CD4-positive, alpha-beta T cell (primary cell): ENCODE results near the gene DES. TPM values are rescaled to one million over a fixed set of nuclear protein-coding genes. Genes with fewer than 3 reads are reported as not detected.

ENCODE experiments used
- ATAC-seq: fragments of 200-7000 bp; cut with Tn5 transposase; one replicate; pipeline ENCODE4 v1.10.0; 2022; ENCODE audit warnings: mild to moderate bottlenecking; ENCODE audit not compliant: poor library complexity
- CTCF ChIA-PET: fragments of 350-600 bp; sonication (Branson Sonifier 250); formaldehyde crosslinking; loops from one replicate; lab custom pipeline; 2021; ENCODE audit warnings: antibody characterized with exemption, inconsistent platforms; lab: Charles Lee
- POLR2A ChIA-PET: fragments of 350-600 bp; sonication (Branson Sonifier 250); formaldehyde crosslinking; loops from one replicate; lab custom pipeline; 2021; ENCODE audit warnings: antibody characterized with exemption, inconsistent platforms; lab: Charles Lee
- DNase-seq, 14 experiments: peaks; one replicate each; pipeline ENCODE4 v3.0.0-alpha.2; 2013 to 2020; ENCODE audit warnings: mixed read lengths in 2 of 14
- H3K27ac ChIP-seq, 2 donors: one replicate each; pipeline versions ENCODE4 v1.5.1 to v1.7.0; 2013; ENCODE audit warnings: low read length in 2 of 2, low read depth in 1 of 2, mild to moderate bottlenecking in 1 of 2
- H3K27me3 ChIP-seq, 2 experiments: 1 replicate in 1 of 2; 2 replicates in 1 of 2; pipeline versions ENCODE4 v1.6.1 to v1.7.0; 2013; ENCODE audit warnings: low read length in 2 of 2, control low read depth in 1 of 2, mild to moderate bottlenecking in 1 of 2, moderate library complexity in 1 of 2; ENCODE audit not compliant: insufficient read depth in 2 of 2, control insufficient read depth in 1 of 2
- H3K36me3 ChIP-seq: one replicate; pipeline ENCODE4 v1.6.1; 2013; ENCODE audit warnings: low read length, control low read depth; ENCODE audit not compliant: insufficient read depth
- H3K4me1 ChIP-seq: one replicate; pipeline ENCODE4 v1.6.1; 2013; ENCODE audit warnings: low read length, control low read depth; ENCODE audit not compliant: insufficient read depth
- H3K4me3 ChIP-seq: one replicate; pipeline ENCODE4 v1.5.1; 2013; ENCODE audit warnings: mild to moderate bottlenecking, low read length, moderate library complexity
- H3K9me3 ChIP-seq, 2 experiments: 1 replicate in 1 of 2; 2 replicates in 1 of 2; pipeline versions ENCODE4 v1.6.1 to v1.7.0; 2013; ENCODE audit warnings: low read length in 2 of 2, mild to moderate bottlenecking in 2 of 2, control low read depth in 1 of 2, moderate library complexity in 1 of 2; ENCODE audit not compliant: control insufficient read depth in 1 of 2, insufficient read depth in 1 of 2
- H3K27ac Mint-ChIP-seq: one replicate; pipeline ENCODE4 v1.8.0; 2020; ENCODE audit warnings: mixed read lengths
- H3K27me3 Mint-ChIP-seq: one replicate; pipeline ENCODE4 v1.8.0; 2021; ENCODE audit warnings: mixed read lengths
- H3K36me3 Mint-ChIP-seq: one replicate; pipeline ENCODE4 v1.8.0; 2021; ENCODE audit warnings: low read depth, mixed read lengths
- H3K4me1 Mint-ChIP-seq: one replicate; pipeline ENCODE4 v1.8.0; 2021; ENCODE audit warnings: low read depth, mixed read lengths
- H3K4me3 Mint-ChIP-seq: one replicate; pipeline ENCODE4 v1.8.0; 2020; ENCODE audit warnings: mild to moderate bottlenecking, mixed read lengths
- H3K9me3 Mint-ChIP-seq: one replicate; pipeline ENCODE4 v1.8.0; 2020; ENCODE audit warnings: mixed read lengths
- CTCF ChIP-seq: fragments of 200-600 bp; IDR thresholded peaks from one replicate; pipeline ENCODE4 v1.8.0; 2022; ENCODE audit warnings: antibody characterized with exemption, mild to moderate bottlenecking
- intact Hi-C, 2 experiments: fragments of 100-400 bp; cut with DNase I in 1 of 2; cut with micrococcal nuclease in 1 of 2; formaldehyde crosslinking; loops; one replicate each; pipeline versions ENCODE4 v1.15.1 to v1.9.0; 2023 to 2025; cut with DNase I, micrococcal nuclease
- total RNA-seq, 174 experiments: library from RNA in 2 of 174; stranded (reverse) in 2 of 174; gene quantifications; one replicate each; pipeline ENCODE4 v1.2.3 and lab custom pipeline; 2021 to 2026

DES gene
- total RNA-seq, 2 experiments from 2014 or later: not detected

- H3K27ac ChIP-seq: no peak overlapping the region
- Mint-ChIP-seq H3K27me3 (peaks cover 64% of the 10 kb centered on the region), H3K4me3 (no peak overlapping the region), H3K27ac (no peak overlapping the region), H3K36me3 (no peaks in the 10 kb centered on the region), H3K4me1 (no peaks in the 10 kb centered on the region), H3K9me3 (no peaks in the 10 kb centered on the region)
- intact Hi-C loops: no loop called here
- DNase-seq (no peak), ATAC-seq (no peak)
- no peak for TF ChIP-seq CTCF
- ChIA-PET CTCF (no interaction called here), POLR2A (no interaction called here)
- no peak overlapping the region for H3K4me3 ChIP-seq
- peaks cover 21 to 66% of the 10 kb centered on the region in 2 experiments for H3K27me3 ChIP-seq
- peaks cover 0 to 5% of the 10 kb centered on the region in 2 experiments for H3K9me3 ChIP-seq
- no peaks in the 10 kb centered on the region for H3K36me3 ChIP-seq
- peaks cover 7% of the 10 kb centered on the region for H3K4me1 ChIP-seq
Measured at GRCh38 chr2:219419012-219419324, 791 bp downstream of the DES start.

GRCh38 chr2:219419331-219420197 lies 1.4 kb downstream of the DES start:
- intact Hi-C loops: no loop called here
- H3K36me3 ChIP-seq: no peaks in the 10 kb centered on the region
- H3K4me3 ChIP-seq: no peak overlapping the region
- Mint-ChIP-seq H3K4me3 (no peak overlapping the region), H3K36me3 (no peaks in the 10 kb centered on the region), H3K27me3 (peaks cover 70% of the 10 kb centered on the region), H3K4me1 (no peaks in the 10 kb centered on the region), H3K27ac (no peak overlapping the region), H3K9me3 (no peaks in the 10 kb centered on the region)
- no peak for TF ChIP-seq CTCF
- DNase-seq (no peak), ATAC-seq (no peak)
- peaks cover 0 to 5% of the 10 kb centered on the region in 2 experiments for H3K9me3 ChIP-seq
- ChIA-PET POLR2A (no interaction called here), CTCF (no interaction called here)
- no peak overlapping the region for H3K27ac ChIP-seq
- peaks cover 7% of the 10 kb centered on the region for H3K4me1 ChIP-seq
- H3K27me3 ChIP-seq: peaks cover 21 to 64% of the 10 kb centered on the region in 2 experiments

GRCh38 chr2:219420687-219421086 lies 2.5 kb downstream of the DES start:
- H3K4me1 ChIP-seq: peaks cover 7% of the 10 kb centered on the region
- intact Hi-C loops: no loop called here
- H3K4me1 Mint-ChIP-seq: no peaks in the 10 kb centered on the region
- no peaks in the 10 kb centered on the region for H3K36me3 Mint-ChIP-seq
- ChIA-PET POLR2A (no interaction called here), CTCF (no interaction called here)
- peaks cover 25 to 53% of the 10 kb centered on the region in 2 experiments for H3K27me3 ChIP-seq
- no peak overlapping the region for H3K27ac ChIP-seq
- TF ChIP-seq CTCF: no peak
- H3K4me3 Mint-ChIP-seq: no peak overlapping the region
- no peak overlapping the region for H3K4me3 ChIP-seq
- no peaks in the 10 kb centered on the region for H3K9me3 Mint-ChIP-seq
- peaks cover 68% of the 10 kb centered on the region for H3K27me3 Mint-ChIP-seq
- ATAC-seq (no peak), DNase-seq (no peak)
- H3K36me3 ChIP-seq: no peaks in the 10 kb centered on the region
- H3K9me3 ChIP-seq: peaks cover 0 to 5% of the 10 kb centered on the region in 2 experiments
- no peak overlapping the region for H3K27ac Mint-ChIP-seq
